ENCODE data around the gene CEACAM8.
"Not testable (repeated sequence)": the region's sequence is repeated elsewhere in the genome, so short reads cannot be mapped to it uniquely, and the experiment has no call there.

CEACAM8 gene

DNA sequence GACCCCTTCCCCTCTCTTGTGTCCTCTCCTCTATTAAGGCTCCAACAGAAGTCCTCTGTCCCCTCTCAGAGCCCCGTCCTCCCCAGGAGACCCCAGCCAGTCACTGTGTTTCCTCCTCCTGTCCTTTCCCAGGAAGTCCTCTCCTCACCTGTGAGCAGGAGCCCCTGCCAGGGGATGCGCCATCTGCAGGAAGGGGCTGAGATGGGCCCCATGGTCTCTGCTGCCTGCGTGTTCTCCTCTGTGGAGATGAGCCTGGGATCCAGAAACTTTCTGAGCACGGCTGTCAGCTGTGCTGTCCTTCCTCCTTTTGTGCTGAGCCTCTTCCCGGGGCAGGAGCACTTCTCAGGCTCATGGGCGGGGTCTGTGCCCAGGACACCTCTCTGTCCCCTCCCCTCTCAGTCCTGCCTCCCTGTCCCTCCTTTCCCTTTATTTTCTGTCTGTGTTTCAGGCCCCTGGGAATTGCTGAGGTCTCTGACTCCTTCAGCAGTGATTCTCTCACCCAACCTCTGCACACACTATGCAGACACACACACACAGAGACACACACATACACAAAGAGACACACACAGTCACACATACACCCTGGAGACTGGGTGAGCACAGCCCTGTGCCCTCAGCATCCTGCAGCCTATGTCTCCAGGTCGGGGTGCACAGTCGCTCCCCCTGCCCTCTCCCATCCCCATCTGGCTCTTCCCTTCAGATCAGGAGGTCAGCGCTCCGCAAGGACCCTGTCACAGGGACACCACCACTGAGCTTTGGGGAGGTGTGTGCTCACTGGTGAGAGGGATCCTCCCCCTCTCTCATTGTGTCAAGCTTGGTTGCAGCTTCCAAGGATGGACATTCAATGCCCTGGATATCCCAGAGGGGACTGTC lies at the start of gene CEACAM8:
Gene CEACAM8 (minus strand): TSS at position 308 of the 873 bp plus-strand sequence. CDS start 96 bp downstream, at position 212.
- Histone ChIP-seq H3K9me3 (no peaks in the 10 kb centered on the region), H3K27ac (no peak within 1 kb of the TSS), H3K27me3 (peaks cover 0 to 3% of the 10 kb centered on the region in 2 donors), H3K4me1 (no peaks in the 10 kb centered on the region), H3K36me3 (no peaks in the 10 kb centered on the region), H3K4me3 (no peak within 1 kb of the TSS)
- TF ChIP-seq, protein P1, sequence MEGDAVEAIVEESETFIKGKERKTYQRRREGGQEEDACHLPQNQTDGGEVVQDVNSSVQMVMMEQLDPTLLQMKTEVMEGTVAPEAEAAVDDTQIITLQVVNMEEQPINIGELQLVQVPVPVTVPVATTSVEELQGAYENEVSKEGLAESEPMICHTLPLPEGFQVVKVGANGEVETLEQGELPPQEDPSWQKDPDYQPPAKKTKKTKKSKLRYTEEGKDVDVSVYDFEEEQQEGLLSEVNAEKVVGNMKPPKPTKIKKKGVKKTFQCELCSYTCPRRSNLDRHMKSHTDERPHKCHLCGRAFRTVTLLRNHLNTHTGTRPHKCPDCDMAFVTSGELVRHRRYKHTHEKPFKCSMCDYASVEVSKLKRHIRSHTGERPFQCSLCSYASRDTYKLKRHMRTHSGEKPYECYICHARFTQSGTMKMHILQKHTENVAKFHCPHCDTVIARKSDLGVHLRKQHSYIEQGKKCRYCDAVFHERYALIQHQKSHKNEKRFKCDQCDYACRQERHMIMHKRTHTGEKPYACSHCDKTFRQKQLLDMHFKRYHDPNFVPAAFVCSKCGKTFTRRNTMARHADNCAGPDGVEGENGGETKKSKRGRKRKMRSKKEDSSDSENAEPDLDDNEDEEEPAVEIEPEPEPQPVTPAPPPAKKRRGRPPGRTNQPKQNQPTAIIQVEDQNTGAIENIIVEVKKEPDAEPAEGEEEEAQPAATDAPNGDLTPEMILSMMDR (IDR thresholded peaks at IDR 0.05): no peak
- no peak for DNase-seq
- intact Hi-C loops (cut with DNase I; ENCODE audit: low total_unique reads): no loop called here

DNA sequence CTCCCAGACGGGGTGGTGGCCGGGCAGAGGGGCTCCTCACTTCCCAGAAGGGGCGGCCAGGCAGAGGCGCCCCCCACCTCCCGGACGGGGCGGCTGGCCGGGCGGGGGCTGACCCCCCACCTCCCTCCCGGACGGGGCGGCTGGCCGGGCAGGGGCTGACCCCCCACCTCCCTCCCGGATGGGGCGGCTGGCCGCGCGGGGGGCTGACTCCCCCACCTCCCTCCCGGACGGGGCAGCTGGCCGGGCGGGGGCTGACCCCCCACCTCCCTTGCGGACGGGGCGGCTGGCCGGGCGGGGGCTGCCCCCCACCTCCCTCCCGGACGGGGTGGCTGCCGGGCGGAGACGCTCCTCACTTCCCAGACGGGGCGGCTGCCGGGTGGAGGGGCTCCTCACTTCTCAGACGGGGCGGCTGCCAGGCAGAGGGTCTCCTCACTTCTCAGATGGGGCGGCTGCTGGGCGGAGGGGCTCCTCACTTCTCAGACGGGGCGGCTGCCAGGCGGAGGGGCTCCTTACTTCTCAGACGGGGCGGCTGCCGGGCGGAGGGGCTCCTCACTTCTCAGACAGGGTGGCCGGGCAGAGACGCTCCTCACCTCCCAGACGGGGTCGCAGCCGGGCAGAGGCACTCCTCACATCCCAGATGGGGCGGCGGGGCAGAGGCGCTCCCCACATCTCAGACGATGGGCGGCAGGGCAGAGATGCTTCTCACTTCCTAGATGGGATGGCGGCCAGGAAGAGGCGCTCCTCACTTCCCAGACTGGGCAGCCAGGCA lies 44.8 kb upstream of the CEACAM8 start:
- H3K4me3 ChIP-seq; H3K36me3 ChIP-seq; H3K27me3 ChIP-seq; H3K27ac ChIP-seq; intact Hi-C loops (cut with DNase I; ENCODE audit: low total_unique reads); H3K4me1 ChIP-seq; H3K9me3 ChIP-seq; DNase-seq: not testable (repeated sequence)

DNA sequence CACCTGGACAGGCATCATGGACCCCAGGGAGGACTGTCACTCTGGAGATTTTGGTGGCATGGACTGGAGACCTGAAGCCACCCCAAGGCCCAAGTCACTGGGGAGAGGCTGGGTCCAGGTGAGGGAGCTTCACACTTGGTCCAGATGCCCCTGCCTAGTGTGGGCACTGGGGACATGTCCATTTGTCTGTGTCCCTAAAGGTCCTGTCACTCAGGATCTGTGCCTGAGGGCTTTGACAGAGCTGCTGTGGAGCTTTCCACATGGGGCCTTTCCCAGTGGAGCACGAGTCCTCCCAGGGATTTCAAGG lies 40.5 kb upstream of the CEACAM8 start:
- Histone ChIP-seq H3K4me1 (no peaks in the 10 kb centered on the region), H3K27me3 (no peaks in the 10 kb centered on the region), H3K27ac (no peak overlapping the region), H3K36me3 (no peaks in the 10 kb centered on the region), H3K4me3 (no peak overlapping the region), H3K9me3 (no peaks in the 10 kb centered on the region)
- intact Hi-C loops (cut with DNase I; ENCODE audit: low total_unique reads): no loop called here
- no peak for DNase-seq
- TF ChIP-seq, protein P1 (IDR thresholded peaks at IDR 0.05): no peak

DNA sequence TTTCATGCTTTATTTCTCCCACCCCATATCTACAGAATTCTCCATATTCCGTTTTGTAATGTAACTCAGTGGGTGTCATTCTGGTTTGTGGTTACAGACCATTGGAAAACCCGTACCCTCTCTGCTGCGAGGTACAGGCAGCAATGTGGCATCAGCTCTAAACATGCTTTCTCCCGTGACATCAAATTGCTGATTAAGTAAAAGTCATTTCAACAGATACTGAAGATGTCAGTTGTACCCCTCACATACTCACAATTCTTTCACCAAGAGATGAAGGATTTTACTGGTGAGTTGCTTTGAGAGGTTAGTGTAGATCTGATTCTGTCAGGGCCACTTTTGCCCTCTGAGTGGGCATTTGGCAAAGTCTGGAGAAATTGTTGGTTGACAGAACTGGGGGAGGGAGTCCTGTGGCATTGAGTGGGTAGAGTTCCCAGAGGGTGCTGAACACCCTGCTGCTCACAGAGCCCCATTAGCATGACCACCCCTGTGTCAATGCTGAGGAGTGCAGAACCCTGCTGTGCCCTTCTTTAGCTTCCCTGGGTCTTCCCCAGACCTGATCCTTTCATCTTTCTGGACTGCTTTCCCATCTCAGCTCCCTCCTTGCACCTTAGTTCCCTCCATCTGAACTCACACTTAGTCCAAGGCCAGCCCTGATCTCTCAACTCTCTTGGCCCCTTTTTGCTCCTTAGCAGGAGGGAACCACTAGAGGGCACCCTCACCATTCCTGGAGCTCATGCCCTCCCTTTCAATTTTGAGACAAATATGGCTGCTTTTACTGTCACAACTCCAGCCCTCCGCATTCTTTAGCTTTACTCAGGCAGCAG lies 39.9 kb upstream of the CEACAM8 start:
- no peaks in the 10 kb centered on the region for H3K36me3 ChIP-seq
- no peak overlapping the region for H3K27ac ChIP-seq
- no peaks in the 10 kb centered on the region for H3K4me1 ChIP-seq
- H3K9me3 ChIP-seq: no peaks in the 10 kb centered on the region
- H3K27me3 ChIP-seq: no peaks in the 10 kb centered on the region
- H3K4me3 ChIP-seq: no peak overlapping the region
- DNase-seq: no peak
- TF ChIP-seq, protein P1 (IDR thresholded peaks at IDR 0.05): no peak
- intact Hi-C loops (cut with DNase I; ENCODE audit: low total_unique reads): no loop called here

DNA sequence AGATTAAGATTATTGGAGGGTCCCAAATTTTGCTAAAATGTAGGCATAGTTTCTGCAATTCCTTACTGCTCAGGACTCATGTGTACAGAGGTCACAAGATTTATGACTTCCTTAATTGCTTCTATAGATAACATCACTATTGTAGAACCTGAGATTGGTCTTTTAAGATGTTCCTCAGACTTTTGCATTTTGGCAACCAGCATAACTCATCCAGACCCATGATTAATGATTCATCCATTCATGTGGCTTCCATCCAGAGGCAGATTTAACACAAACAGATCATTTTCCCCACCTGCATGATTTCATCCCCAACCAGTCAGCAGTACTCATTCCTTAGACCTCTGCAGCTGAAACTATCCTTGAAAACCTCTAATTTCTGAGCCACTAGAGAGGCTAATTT lies 34.5 kb upstream of the CEACAM8 start:
- H3K27ac ChIP-seq: no peak overlapping the region
- H3K9me3 ChIP-seq: no peaks in the 10 kb centered on the region
- no peak for DNase-seq
- TF ChIP-seq, protein P1 (IDR thresholded peaks at IDR 0.05): no peak
- H3K27me3 ChIP-seq: no peaks in the 10 kb centered on the region
- no peaks in the 10 kb centered on the region for H3K36me3 ChIP-seq
- intact Hi-C loops (cut with DNase I; ENCODE audit: low total_unique reads): no loop called here
- H3K4me3 ChIP-seq: no peak overlapping the region
- no peaks in the 10 kb centered on the region for H3K4me1 ChIP-seq

All from tibial artery (tissue), 4 donors.